Skeletal muscle cell (primary cell): ENCODE data around the gene TPM1.

Experiments
- DNase-seq: peaks from one replicate; pipeline ENCODE4 v3.0.0-alpha.2; 2010; ENCODE audit warnings: low read depth
- H3K4me3 ChIP-seq: 2 replicates; pipeline ENCODE4 v1.5.1; 2011; ENCODE audit warnings: low read depth, mild to moderate bottlenecking, control low read depth, low read length, moderate library complexity

TPM1 gene

DNA sequence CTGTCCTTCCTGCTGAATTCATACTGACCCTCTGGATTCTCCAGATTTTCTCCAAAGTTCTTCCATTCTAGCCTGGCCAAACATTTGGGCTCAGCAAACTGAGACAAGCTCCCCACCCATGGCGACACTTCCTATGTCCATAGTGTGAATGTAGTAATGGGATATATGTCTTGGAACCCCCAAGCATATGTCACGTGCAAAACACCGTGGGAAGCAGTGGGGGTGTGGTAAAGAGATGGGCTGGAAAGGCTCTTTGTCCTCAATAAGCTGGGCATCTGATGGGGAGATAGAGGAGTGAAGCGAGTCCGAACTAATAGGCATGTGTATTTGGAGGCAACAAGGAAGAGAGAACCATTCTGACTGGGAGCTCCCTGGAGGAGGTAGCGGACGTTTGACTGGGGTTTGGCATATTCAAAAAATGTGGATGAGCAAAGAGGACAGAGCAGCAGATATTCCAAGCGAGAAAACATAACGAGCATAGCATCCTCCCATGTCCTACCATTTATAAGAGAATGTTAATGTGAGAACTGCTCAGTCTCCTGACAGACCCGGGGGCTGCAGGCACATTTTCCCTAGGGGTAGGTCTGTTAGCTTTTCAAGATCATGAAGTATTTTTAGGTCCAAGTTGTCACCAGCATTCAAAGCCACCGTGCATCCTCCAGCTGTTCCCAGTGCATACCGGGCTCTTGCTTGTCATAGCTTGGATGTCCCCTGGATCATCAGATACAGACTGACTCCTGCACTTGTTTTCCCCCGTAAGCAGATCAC lies 25.6 kb downstream of the TPM1 start:
- DNase-seq, result no peak

DNA sequence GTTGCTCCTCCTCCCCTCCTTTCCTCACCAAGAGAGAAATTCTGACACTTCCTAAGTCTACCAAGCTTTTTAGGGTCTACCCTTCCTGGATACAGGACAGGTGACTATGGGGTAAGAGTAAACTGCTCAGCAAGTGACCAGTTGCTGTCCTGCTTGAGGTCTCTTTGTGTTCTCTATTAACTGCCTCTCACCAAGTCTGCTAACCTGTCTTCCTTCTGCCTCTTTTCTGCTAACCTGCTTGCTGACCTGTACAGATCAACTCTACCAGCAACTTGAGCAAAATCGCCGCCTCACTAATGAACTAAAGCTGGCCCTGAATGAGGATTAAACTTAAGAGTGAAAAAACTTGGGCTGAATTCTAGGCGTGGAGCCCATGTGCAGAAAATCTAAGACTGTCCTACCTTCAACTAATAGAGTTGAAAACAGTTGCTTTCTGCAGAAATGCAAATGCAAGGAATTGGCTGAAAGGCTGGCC lies 27.1 kb downstream of the TPM1 start:
- no peak for DNase-seq
- no peak overlapping the region for H3K4me3 ChIP-seq

More for the DNA sequence above, 25.6 kb downstream of the TPM1 start:
- no peak overlapping the region for H3K4me3 ChIP-seq

DNA sequence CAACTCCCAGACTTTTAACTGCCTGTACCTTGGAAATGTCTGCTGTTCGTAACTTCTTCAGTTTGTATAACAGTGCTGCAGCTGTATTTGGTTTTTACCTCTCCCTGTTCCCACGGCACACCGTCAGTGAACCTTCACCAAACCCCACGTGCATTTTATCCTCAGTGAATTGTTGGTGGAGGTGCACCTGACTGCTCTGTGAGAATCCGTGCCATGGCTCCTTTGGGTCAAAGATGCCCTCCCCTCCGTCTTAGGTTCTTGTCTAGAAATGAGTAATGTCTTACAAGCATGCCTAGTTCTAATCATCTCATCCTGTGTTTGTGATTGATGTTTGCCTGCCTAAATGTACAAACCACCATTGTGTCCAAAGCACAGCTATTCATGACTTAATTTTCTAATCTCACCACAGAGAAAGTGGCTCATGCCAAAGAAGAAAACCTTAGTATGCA lies 28.2 kb downstream of the TPM1 start:
- DNase-seq, result no peak
- no peak overlapping the region for H3K4me3 ChIP-seq

DNA sequence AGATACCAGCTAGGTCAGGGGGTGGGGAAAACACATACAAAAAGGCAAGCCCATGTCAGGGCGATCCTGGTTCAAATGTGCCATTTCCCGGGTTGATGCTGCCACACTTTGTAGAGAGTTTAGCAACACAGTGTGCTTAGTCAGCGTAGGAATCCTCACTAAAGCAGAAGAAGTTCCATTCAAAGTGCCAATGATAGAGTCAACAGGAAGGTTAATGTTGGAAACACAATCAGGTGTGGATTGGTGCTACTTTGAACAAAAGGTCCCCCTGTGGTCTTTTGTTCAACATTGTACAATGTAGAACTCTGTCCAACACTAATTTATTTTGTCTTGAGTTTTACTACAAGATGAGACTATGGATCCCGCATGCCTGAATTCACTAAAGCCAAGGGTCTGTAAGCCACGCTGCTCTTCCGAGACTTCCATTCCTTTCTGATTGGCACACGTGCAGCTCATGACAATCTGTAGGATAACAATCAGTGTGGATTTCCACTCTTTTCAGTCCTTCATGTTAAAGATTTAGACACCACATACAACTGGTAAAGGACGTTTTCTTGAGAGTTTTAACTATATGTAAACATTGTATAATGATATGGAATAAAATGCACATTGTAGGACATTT lies 28.9 kb downstream of the TPM1 start:
- no peak for DNase-seq
- no peak overlapping the region for H3K4me3 ChIP-seq

DNA sequence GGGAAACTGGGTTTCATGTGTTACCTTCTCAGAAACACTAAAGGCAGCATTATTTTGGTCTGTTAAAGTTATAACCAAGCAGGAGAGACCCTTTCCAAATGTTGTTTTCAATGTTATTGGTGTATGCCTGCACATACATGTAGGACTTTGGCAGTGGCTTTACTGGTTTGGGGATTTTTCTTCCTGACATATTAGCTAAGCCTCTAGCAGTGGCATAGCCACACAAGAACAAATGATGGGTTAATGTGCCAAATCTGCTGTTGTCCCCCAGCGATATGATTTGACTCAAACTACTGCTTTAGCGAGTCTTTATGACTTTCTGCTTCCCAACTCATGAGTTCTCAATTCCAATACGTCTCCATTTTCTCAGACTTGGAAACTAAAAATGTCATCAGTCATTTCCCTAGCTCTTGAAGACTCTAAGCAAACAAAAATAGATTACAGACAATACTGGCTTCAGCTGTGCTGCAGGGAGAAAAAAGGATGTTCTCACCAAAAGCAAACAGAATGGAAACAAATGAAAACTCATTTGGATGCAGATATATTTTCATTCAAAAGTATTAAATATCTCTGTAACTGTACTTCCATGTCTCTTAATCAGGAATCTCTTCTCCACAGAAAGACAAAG lies 29.6 kb downstream of the TPM1 start:
- DNase-seq, result no peak
- no peak overlapping the region for H3K4me3 ChIP-seq

DNA sequence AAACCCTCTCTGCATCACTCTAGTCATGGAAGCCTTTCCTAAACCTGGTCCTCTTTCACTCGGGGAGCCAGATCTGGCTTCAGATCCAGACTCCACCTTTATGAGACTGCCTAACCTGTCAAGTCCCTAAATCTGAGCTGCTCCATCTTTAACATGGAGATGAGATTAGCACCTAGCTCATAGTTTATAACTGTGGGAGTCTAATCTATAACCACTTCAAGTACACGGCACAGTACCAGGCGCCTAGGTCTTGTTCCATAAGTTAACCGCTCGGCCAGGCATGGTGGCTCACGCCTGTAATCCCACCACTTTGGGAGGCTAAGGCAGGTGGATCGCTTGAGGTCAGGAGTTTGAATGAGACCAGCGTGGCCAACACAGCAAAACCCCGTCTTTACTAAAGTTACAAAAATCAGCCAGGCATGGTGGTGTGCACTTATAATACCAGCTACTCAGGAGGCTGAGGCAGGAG lies 30.3 kb downstream of the TPM1 start:
- no peak overlapping the region for H3K4me3 ChIP-seq

DNA sequence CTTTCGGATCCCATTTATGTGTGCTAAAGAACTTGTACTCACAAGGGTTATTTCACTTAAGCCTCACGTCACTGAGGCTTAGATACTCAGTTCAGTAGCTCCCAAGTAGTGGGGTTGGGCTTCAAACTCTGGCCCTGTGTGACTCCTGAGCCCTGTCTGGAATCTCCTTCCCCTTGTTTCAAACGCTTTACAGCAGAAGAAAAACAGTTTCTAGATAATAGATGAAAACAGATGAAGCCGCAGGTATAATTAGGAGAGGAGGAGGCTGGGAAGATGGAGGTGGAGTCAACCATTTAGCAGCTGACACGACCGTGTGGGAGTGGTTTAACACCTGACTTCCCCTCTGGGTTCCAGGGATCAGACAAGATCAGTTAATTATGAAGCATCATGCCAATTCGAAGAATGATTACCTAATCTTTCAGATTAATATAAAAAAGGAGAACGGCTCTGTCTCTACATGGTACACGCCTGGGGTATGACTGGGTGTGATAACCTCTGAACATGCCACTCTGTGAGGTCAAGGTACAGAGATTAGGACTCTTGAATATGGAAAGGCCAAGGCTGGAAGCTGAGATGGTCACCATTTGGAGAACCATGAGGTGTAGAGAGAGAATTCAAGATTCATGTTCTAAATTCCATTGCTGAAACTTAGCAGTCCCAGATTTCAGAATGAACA lies 31.1 kb downstream of the TPM1 start:
- DNase-seq, result no peak
- H3K4me3 ChIP-seq, result no peak overlapping the region

More for the DNA sequence above, 30.3 kb downstream of the TPM1 start:
- no peak for DNase-seq

DNA sequence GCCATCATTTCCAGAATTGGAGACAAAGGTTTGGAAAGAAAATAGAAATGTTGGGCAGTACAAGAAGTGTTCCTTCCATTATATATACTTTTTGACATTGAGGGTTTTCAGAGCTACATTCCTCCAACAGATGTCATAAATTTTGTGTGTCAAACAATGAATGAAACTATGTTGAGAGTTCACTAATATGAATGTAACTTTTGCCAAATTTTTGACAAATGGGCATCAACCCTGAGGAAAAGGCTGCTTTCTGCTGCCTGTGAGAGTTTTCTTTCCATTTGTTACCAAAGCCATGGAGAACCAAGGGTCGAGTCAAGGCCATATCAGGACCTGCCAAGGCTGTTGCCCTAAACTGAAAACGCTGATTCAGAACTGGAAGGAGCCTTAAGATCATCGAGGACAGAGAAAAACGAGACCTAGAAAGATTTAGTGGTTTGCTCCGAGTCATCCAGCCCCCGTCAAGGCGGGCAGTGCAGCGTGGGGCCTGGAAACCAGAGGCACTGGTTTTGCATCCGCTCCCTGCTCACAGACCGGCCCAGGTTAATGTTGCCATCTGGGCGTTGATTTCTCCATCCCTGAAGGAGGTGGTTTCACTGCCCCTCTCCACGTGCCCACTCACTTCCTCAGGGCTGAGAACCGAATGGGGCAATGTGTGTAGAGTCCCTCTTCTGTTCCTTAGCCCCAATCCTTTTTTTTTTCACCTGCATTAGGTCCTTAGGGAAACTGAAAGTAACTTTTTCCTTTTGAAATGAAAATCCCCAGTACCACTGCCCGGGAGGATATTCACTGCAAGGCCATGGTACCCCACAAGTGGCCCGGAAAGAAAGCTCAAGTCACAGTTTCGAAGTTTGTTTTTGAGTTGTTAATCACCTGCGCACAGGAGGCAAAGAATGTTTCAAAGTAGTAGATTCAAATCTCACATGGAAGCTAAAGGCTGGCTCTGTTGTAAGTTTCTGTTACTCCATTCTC lies 32.8 kb downstream of the TPM1 start:
- DNase-seq, result no peak

DNA sequence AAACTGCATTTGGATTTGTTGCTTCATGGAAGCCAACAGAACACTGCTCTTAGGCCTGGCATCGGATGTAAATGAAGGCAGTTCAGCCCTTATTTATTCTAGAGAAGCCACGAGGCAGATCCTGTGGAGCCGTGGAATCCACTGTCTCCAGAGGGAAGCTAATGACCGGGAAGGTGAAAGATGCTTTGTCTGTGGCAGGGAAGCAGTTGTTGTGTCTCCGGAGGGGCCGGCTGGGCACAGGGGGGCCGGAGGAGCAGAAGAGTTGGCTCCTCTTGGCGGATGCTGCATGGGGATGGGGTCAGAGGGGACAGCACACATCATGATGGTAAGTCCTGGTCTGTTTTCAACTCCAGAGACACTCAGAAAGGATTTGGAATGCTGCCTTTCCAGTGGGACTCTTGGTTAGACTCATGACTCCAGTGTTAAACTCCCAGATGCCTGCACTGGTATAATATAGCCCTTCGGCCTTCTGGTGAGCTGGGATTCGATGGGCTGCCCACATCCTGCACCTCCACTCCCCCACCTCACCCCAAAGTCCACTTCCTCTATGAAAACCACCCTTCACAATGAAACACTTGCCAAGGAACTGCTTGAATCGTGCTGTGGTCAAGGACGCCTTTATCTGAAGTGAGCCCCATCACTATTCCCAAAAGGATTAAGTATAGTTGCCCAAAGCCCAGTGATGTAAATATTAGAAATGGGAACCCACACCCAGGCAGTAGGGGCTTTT lies 33.6 kb downstream of the TPM1 start:
- H3K4me3 ChIP-seq, result no peak overlapping the region

More for the DNA sequence above, 32.8 kb downstream of the TPM1 start:
- no peak overlapping the region for H3K4me3 ChIP-seq

DNA sequence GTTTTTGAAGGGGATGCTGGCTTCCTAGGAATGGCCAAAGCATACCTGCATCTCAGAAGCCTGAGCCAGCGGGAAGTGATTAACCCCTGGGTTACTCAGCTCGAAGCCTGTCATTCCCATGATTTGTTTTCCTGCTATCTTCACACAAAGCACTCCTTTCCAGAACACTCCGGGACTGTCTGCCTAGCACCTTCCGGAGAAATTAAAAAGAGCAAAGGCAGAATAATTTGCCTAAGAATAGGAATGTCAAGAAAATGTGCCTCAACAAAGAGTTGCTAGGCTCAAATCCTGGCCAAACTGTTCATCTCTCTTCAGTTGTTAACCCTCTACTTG lies 34.1 kb downstream of the TPM1 start:
- no peak for DNase-seq
- H3K4me3 ChIP-seq, result no peak overlapping the region

More for the DNA sequence above, 33.6 kb downstream of the TPM1 start:
- no peak for DNase-seq

DNA sequence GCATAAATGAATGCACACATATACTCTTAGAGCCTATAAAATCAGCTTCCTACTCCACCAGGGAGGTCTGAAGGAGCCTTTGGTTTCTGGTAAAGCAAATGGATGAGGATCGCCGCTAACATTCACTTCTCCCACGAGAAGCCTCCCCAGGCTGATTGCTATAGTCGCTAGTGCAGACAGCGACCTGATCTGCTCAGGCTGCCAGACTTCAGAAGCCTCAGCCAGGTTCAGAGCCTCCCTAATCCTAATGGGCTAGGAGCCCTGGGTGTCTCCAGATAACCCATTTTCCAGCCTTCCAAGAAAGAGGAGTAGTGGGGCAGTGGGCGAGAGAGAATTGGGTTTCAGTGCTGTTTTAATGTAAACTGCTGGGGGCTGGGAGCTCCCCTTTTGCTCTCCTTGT lies 35.4 kb downstream of the TPM1 start:
- no peak for DNase-seq
- H3K4me3 ChIP-seq, result no peak overlapping the region

DNA sequence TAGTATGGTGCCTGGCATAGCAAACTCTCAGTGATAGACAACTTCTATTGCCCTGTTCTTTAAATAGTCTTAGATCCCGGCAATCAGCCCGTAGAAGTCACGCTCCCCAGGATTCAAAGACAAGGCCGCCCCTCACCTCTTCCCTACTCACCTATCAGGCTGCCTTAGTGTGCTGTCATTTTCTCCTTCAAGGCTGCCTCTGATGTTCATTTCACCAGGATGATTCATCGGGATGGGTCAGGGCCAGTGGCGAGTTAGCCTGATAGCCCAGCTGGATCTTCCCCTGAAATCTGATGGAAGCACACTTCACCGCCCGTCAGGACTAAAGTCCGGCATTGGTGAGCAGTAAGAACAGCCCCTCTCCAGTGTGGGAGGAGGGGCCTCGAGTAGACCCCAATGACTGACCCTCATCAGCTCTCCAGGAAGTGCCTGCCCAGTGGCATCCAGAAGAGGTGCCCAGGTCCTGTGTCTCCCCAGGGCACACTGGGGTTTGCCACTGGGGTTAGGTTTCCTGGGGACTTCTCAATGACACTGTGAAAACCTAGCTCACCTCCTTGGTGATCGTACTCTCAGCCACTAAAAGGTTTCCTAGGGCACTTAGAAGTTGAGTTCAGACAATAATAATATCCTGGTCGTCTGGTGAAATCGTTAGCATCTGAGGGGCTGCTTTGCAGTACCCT lies 37.5 kb downstream of the TPM1 start:
- H3K4me3 ChIP-seq, result no peak overlapping the region
- DNase-seq, result no peak

DNA sequence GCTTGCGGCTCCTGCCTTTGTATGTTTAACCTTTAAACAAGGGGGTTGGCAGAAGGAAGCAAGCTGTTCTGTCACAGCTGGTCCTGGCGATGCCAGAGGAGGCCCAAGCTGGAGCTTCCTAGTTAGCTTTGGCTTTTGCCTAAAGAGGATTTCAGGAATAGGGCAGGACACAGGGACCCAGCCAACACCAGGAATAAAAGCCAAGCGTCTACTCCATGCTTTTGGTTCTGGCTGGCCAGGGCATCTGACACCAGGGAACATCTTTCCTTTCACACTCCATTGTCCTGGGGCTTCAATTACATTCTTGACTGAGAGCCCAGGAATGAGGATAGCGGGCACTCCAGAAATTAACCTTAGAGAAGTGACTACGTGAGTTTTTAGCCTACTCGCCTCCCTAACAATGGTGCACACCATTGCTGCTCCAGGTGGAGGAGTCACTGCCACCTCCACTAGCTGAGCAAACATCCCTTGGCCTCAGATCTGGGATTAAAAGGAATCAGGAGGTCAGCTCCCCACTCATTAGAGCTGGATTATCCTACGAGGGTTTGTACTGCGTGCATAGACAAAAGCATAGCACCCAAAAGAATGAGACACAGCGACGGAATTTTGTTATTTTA lies 38.2 kb downstream of the TPM1 start:
- no peak overlapping the region for H3K4me3 ChIP-seq
- DNase-seq, result no peak

DNA sequence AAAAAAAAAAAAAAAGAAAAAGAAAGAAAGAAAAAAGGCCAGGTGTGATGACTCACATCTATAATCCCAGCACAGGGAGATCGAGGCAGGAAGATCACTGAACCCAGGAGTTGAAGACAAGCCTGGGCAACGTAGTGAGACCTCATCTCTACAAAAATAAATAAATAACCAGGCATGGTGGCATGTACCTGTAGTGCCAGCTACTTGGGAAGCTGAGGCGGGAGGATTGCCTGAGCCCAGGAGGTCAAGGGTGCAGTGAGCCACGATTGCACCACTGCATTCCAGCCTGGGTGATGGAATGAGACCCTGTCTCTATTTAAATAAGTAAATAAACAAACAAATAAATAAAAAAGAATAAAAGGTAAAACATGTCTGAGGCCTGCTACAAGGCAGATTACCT lies 39.8 kb downstream of the TPM1 start:
- H3K4me3 ChIP-seq, result no peak overlapping the region
- DNase-seq, result no peak

DNA sequence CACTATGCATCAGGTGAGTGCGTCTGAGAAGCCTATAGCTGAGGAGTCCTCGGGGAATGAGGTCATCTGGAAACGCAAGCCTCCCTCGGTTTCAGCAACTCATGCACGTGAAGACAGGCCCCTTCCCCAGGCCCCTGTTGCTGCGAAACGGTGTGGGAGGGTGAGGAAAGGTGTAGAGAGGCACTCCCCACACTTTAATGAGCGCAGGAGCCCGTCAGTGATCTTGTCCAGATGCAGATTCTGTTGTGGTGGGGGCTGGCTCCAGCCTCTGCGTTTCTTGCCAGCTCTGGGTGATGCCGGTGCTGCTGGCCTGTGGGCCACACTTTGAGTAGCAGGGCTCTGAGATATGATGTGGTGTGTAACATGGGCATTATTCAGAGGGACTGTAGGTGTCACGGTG lies 40.5 kb downstream of the TPM1 start:
- DNase-seq, result no peak
- no peak overlapping the region for H3K4me3 ChIP-seq

DNA sequence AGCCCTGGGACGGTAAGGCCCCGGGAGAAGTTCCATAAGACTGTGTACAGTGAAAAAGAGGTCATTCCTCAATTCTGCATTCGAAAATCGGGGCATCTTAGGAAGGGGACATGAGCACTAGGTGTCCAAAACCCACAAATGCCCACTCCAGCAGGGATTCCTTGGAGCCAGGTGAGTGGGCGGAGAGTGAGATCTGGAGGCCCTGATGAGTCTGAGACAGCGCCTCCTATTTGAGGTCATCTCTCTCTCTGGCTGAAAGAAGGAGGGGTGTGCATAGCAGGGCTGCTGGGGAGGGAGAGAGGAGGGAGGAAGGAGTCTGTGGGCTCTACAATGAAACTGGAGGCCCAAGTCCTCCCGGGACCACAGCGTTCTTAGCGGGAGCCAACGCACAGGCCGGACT lies 41.0 kb downstream of the TPM1 start:
- DNase-seq, result no peak

DNA sequence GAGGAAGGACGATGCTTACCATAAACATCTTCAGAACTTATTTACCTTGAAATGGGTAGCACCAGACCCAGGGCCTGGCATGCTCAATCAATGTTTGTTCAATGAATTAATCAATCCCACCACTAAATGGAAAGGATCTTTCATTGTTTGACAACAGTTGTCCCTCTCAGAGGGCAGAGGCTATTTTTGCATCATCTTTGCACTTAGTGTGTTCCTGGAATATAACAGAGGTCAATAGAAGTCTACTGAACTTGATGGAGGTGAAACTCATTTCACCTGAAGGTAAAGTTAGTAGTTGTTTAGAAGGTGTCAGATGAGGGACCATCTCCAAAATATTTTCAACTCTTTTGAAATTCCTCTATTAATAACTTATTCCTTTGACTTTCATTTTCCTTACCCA lies 42.3 kb downstream of the TPM1 start:
- DNase-seq, result no peak
- no peak overlapping the region for H3K4me3 ChIP-seq

More for the DNA sequence above, 41.0 kb downstream of the TPM1 start:
- H3K4me3 ChIP-seq, result no peak overlapping the region
